ENCODE data around the gene HEYL.

The HEYL gene

GRCh38 chr1:39639305-39640130 lies at the start of gene HEYL:
HEYL (minus strand) TSS chr1:39639643; CDS start chr1:39639625, 18 bp downstream.
- peak within 1 kb of the TSS; percentile 62 for H3K4me3 ChIP-seq (ENCODE audit: low read depth, low read length)
- no peaks in the 10 kb centered on the region for H3K36me3 ChIP-seq (ENCODE audit: control insufficient read depth, insufficient read depth, low read length)
- H3K27me3 ChIP-seq (ENCODE audit: control insufficient read depth, insufficient read depth, low read length): peaks cover 82% of the 10 kb centered on the region
- no peaks in the 10 kb centered on the region for H3K9me3 ChIP-seq (ENCODE audit: control insufficient read depth, insufficient read depth, low read length)
- no peak within 1 kb of the TSS for H3K9ac ChIP-seq (ENCODE audit: low read depth, low read length)
- no peaks in the 10 kb centered on the region for H3K4me1 ChIP-seq (ENCODE audit: control insufficient read depth, insufficient read depth, low read length)

- H3K9ac ChIP-seq (ENCODE audit: low read depth, low read length): no peak overlapping the region
- no peaks in the 10 kb centered on the region for H3K36me3 ChIP-seq (ENCODE audit: control insufficient read depth, insufficient read depth, low read length)
- peak overlapping the region; percentile 13 for H3K4me3 ChIP-seq (ENCODE audit: low read depth, low read length)
- H3K4me1 ChIP-seq (ENCODE audit: control insufficient read depth, insufficient read depth, low read length): no peaks in the 10 kb centered on the region
- no peaks in the 10 kb centered on the region for H3K9me3 ChIP-seq (ENCODE audit: control insufficient read depth, insufficient read depth, low read length)
- H3K27me3 ChIP-seq (ENCODE audit: control insufficient read depth, insufficient read depth, low read length): peaks cover 93% of the 10 kb centered on the region
These were observed 49.8 kb upstream of the HEYL start for GRCh38 chr1:39689214-39689613.

- no peak overlapping the region for H3K4me3 ChIP-seq (ENCODE audit: low read depth, low read length)
- peaks cover 92% of the 10 kb centered on the region for H3K27me3 ChIP-seq (ENCODE audit: control insufficient read depth, insufficient read depth, low read length)
- H3K36me3 ChIP-seq (ENCODE audit: control insufficient read depth, insufficient read depth, low read length): no peaks in the 10 kb centered on the region
- H3K9me3 ChIP-seq (ENCODE audit: control insufficient read depth, insufficient read depth, low read length): no peaks in the 10 kb centered on the region
- H3K9ac ChIP-seq (ENCODE audit: low read depth, low read length): no peak overlapping the region
- H3K4me1 ChIP-seq (ENCODE audit: control insufficient read depth, insufficient read depth, low read length): no peaks in the 10 kb centered on the region
These were observed 49.3 kb upstream of the HEYL start for GRCh38 chr1:39688706-39689105.

- no peaks in the 10 kb centered on the region for H3K4me1 ChIP-seq (ENCODE audit: control insufficient read depth, insufficient read depth, low read length)
- H3K4me3 ChIP-seq (ENCODE audit: low read depth, low read length): no peak overlapping the region
- no peaks in the 10 kb centered on the region for H3K36me3 ChIP-seq (ENCODE audit: control insufficient read depth, insufficient read depth, low read length)
- H3K9me3 ChIP-seq (ENCODE audit: control insufficient read depth, insufficient read depth, low read length): no peaks in the 10 kb centered on the region
- no peak overlapping the region for H3K9ac ChIP-seq (ENCODE audit: low read depth, low read length)
- H3K27me3 ChIP-seq (ENCODE audit: control insufficient read depth, insufficient read depth, low read length): peaks cover 92% of the 10 kb centered on the region
These were observed 47.8 kb upstream of the HEYL start for GRCh38 chr1:39687243-39687642.

- H3K36me3 ChIP-seq (ENCODE audit: control insufficient read depth, insufficient read depth, low read length): no peaks in the 10 kb centered on the region
- no peak overlapping the region for H3K4me3 ChIP-seq (ENCODE audit: low read depth, low read length)
- H3K9ac ChIP-seq (ENCODE audit: low read depth, low read length): no peak overlapping the region
- peaks cover 95% of the 10 kb centered on the region for H3K27me3 ChIP-seq (ENCODE audit: control insufficient read depth, insufficient read depth, low read length)
- no peaks in the 10 kb centered on the region for H3K4me1 ChIP-seq (ENCODE audit: control insufficient read depth, insufficient read depth, low read length)
- H3K9me3 ChIP-seq (ENCODE audit: control insufficient read depth, insufficient read depth, low read length): no peaks in the 10 kb centered on the region
These were observed 45.6 kb upstream of the HEYL start for GRCh38 chr1:39685071-39685470.

- H3K4me1 ChIP-seq (ENCODE audit: control insufficient read depth, insufficient read depth, low read length): no peaks in the 10 kb centered on the region
- peaks cover 95% of the 10 kb centered on the region for H3K27me3 ChIP-seq (ENCODE audit: control insufficient read depth, insufficient read depth, low read length)
- no peak overlapping the region for H3K9ac ChIP-seq (ENCODE audit: low read depth, low read length)
- no peaks in the 10 kb centered on the region for H3K36me3 ChIP-seq (ENCODE audit: control insufficient read depth, insufficient read depth, low read length)
- H3K4me3 ChIP-seq (ENCODE audit: low read depth, low read length): no peak overlapping the region
- H3K9me3 ChIP-seq (ENCODE audit: control insufficient read depth, insufficient read depth, low read length): no peaks in the 10 kb centered on the region
These were observed 44.8 kb upstream of the HEYL start for GRCh38 chr1:39684313-39684664.

- H3K9ac ChIP-seq (ENCODE audit: low read depth, low read length): no peak overlapping the region
- H3K27me3 ChIP-seq (ENCODE audit: control insufficient read depth, insufficient read depth, low read length): peaks cover 95% of the 10 kb centered on the region
- H3K4me3 ChIP-seq (ENCODE audit: low read depth, low read length): peak overlapping the region; percentile 41
- no peaks in the 10 kb centered on the region for H3K9me3 ChIP-seq (ENCODE audit: control insufficient read depth, insufficient read depth, low read length)
- H3K4me1 ChIP-seq (ENCODE audit: control insufficient read depth, insufficient read depth, low read length): no peaks in the 10 kb centered on the region
- no peaks in the 10 kb centered on the region for H3K36me3 ChIP-seq (ENCODE audit: control insufficient read depth, insufficient read depth, low read length)
These were observed 44.3 kb upstream of the HEYL start for GRCh38 chr1:39683591-39684312.

- Histone ChIP-seq H3K9ac (ENCODE audit: low read depth, low read length) (no peak overlapping the region), H3K4me1 (ENCODE audit: control insufficient read depth, insufficient read depth, low read length) (no peaks in the 10 kb centered on the region), H3K9me3 (ENCODE audit: control insufficient read depth, insufficient read depth, low read length) (no peaks in the 10 kb centered on the region), H3K4me3 (ENCODE audit: low read depth, low read length) (no peak overlapping the region), H3K36me3 (ENCODE audit: control insufficient read depth, insufficient read depth, low read length) (no peaks in the 10 kb centered on the region), H3K27me3 (ENCODE audit: control insufficient read depth, insufficient read depth, low read length) (peaks cover 94% of the 10 kb centered on the region)
These were observed 42.6 kb upstream of the HEYL start for GRCh38 chr1:39681999-39682398.

GRCh38 chr1:39681294-39681693 lies 41.9 kb upstream of the HEYL start:
- H3K4me3 ChIP-seq (ENCODE audit: low read depth, low read length): no peak overlapping the region
- H3K4me1 ChIP-seq (ENCODE audit: control insufficient read depth, insufficient read depth, low read length): no peaks in the 10 kb centered on the region
- H3K9ac ChIP-seq (ENCODE audit: low read depth, low read length): no peak overlapping the region
- H3K9me3 ChIP-seq (ENCODE audit: control insufficient read depth, insufficient read depth, low read length): no peaks in the 10 kb centered on the region
- no peaks in the 10 kb centered on the region for H3K36me3 ChIP-seq (ENCODE audit: control insufficient read depth, insufficient read depth, low read length)
- H3K27me3 ChIP-seq (ENCODE audit: control insufficient read depth, insufficient read depth, low read length): peaks cover 94% of the 10 kb centered on the region

GRCh38 chr1:39680751-39681150 lies 41.3 kb upstream of the HEYL start:
- Histone ChIP-seq H3K9me3 (ENCODE audit: control insufficient read depth, insufficient read depth, low read length) (no peaks in the 10 kb centered on the region), H3K4me3 (ENCODE audit: low read depth, low read length) (no peak overlapping the region), H3K27me3 (ENCODE audit: control insufficient read depth, insufficient read depth, low read length) (peaks cover 96% of the 10 kb centered on the region), H3K36me3 (ENCODE audit: control insufficient read depth, insufficient read depth, low read length) (no peaks in the 10 kb centered on the region), H3K9ac (ENCODE audit: low read depth, low read length) (no peak overlapping the region), H3K4me1 (ENCODE audit: control insufficient read depth, insufficient read depth, low read length) (no peaks in the 10 kb centered on the region)

GRCh38 chr1:39679821-39680220 lies 40.4 kb upstream of the HEYL start:
- Histone ChIP-seq H3K36me3 (ENCODE audit: control insufficient read depth, insufficient read depth, low read length) (no peaks in the 10 kb centered on the region), H3K4me3 (ENCODE audit: low read depth, low read length) (no peak overlapping the region), H3K4me1 (ENCODE audit: control insufficient read depth, insufficient read depth, low read length) (no peaks in the 10 kb centered on the region), H3K9me3 (ENCODE audit: control insufficient read depth, insufficient read depth, low read length) (no peaks in the 10 kb centered on the region), H3K27me3 (ENCODE audit: control insufficient read depth, insufficient read depth, low read length) (peaks cover 96% of the 10 kb centered on the region), H3K9ac (ENCODE audit: low read depth, low read length) (no peak overlapping the region)

- H3K9ac ChIP-seq (ENCODE audit: low read depth, low read length): no peak overlapping the region
- H3K27me3 ChIP-seq (ENCODE audit: control insufficient read depth, insufficient read depth, low read length): peaks cover 97% of the 10 kb centered on the region
- H3K4me3 ChIP-seq (ENCODE audit: low read depth, low read length): no peak overlapping the region
- no peaks in the 10 kb centered on the region for H3K4me1 ChIP-seq (ENCODE audit: control insufficient read depth, insufficient read depth, low read length)
- no peaks in the 10 kb centered on the region for H3K36me3 ChIP-seq (ENCODE audit: control insufficient read depth, insufficient read depth, low read length)
- no peaks in the 10 kb centered on the region for H3K9me3 ChIP-seq (ENCODE audit: control insufficient read depth, insufficient read depth, low read length)
These were observed 39.4 kb upstream of the HEYL start for GRCh38 chr1:39678889-39679288.

Measured in iPS-15b (cell line).